Stimulated activated CD8-positive, alpha-beta memory T cell treated with anti-CD3 and anti-CD28 coated beads, Interleukin-15, amount 100 ng/mL, for 48 hours (primary cell): Measurements from ENCODE around the gene CAMK1D.

ENCODE experiments used
- DNase-seq, 2 donors: peaks; one replicate each; pipeline ENCODE4 v3.0.0-alpha.2; 2020; ENCODE audit warnings: low read depth in 2 of 2

Gene CAMK1D

DNA sequence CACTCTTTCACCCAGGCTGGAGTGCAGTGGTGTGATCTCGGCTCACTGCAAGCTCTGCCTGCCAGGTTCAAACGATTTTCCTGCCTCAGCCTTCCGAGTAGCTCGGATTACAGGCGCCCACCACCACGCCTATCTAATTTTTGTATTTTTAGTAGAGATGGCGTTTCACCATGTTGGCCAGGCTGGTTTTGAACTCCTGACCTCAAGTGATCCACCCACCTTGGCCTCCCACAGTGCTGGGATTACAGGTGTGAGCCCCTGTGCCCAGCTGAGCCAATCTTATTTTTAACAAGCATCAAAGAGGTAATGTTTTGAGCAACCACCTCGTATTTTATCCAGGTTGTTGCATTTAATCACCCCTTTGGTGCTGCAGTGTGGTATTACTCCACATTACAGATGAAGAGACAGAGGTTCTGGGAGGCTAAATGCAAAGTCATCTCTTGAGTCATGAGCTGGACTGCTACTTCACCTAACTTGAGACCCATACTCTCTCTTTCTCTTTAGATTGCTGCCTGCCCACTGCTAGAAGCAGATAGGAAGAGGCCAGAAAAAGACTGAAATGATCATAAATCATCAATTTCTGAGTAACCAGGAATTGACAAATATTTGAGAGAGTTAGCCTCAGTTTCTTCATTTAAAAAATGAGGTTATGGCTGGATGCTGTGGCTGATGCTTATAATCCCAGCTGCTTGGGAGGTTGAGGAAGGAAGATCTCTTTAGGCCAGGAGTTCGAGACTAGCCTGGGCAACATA lies 116.2 kb downstream of the CAMK1D start:
- no peak for DNase-seq

DNA sequence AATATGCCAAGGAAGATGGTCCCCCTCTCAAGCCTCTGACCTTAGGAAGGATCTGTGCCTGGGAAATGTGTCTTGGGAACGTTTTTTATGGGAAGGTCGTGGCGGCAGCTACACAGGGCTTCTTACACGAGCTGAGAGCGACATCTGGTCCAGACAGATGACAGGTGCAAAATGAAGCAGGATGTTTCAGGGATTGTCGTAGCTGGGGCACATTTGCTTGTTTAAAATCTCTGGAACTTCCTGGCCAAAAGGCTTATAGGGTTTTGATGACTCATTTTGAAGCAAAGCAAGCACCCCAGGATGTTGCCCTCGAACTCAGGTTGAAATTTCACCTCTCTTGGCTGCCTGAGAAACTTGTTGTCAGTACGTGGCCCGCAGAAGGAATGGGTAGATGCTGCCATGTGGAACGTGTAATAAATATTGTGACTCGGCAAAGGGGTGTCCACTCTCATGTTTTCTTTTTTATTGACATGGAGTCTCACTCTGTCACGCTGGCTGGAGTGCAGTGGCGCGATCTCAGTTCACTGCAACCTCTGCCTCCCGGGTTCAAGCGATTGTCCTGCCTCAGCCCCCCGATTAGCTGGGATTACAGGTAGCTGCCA lies 117.5 kb downstream of the CAMK1D start:
- DNase-seq = no peak

DNA sequence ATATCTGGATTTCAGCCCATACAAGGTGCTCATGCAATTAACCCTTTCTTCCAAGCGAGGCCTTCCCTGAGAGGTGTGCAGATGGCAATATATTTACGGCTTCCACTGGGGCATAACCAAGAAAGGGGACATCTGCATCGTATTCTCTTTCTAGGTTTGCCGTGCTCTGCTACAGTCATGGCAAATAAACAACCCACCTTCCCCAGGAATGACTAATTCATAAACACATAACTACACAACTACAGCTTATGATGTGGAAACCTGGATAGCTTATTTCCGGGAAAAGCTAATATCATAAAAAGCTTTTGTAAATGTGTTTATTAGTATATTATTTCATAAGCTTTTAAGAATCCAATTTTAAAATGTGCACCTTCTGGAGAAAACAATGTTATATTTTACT lies 120.0 kb downstream of the CAMK1D start:
- no peak for DNase-seq

DNA sequence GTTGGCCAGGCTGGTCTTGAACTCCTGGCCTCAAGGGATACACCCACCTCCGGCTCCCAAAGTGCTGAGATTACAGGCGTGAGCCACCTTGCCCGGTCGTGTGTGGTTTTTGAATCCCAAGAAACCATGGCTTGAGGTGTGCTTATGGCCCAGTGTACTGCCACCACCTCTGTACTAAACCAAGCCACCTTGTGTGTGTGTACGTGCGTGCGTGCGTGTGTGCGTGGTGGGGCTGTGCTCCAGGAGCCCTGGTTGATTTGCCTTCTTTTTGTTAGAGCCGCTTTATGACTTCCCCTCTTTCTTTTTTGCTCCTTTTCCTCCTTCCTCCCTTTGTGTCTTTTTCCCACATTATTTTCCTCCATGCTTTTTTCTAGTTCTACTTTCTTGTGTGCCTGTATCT lies 121.4 kb downstream of the CAMK1D start:
- DNase-seq = no peak

DNA sequence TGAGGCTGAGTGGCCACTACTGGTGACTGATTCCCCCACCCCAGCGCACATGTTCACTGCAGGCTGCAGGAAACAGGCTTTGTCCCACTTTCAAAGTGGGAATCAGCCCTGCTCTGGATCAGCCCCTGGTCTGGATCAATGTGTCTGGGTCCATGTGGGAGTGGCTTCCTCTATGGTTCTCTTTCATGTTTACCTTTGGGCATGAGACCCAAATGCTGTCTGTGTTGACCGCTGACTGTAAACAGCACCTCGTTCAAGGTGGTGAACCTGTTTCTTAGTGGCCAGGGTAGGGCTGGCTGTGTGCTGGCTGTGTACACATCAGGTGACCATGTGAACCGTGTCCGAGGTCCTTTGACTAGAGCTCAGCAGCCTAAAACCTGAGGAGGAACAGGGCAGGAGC lies 121.8 kb downstream of the CAMK1D start:
- no peak for DNase-seq

DNA sequence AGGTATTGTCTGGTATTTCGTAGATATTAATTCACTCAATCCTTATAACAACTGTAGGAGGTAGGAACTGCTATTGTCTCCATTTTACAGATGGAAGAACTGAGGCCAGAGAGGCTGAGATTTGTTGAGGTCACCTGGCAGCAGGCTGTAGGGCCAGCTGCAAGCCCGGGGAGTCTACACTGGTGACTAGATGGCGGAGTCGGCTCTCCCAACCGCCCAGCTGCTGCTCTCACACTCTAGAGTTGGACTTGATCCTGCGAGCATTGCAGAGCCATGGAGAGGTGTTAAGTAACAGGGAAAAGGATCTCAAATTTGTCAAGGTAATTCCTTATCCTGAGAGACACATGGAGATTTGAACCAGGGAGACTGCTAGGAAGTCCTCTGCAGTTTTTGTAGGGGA lies 124.1 kb downstream of the CAMK1D start:
- no peak for DNase-seq

DNA sequence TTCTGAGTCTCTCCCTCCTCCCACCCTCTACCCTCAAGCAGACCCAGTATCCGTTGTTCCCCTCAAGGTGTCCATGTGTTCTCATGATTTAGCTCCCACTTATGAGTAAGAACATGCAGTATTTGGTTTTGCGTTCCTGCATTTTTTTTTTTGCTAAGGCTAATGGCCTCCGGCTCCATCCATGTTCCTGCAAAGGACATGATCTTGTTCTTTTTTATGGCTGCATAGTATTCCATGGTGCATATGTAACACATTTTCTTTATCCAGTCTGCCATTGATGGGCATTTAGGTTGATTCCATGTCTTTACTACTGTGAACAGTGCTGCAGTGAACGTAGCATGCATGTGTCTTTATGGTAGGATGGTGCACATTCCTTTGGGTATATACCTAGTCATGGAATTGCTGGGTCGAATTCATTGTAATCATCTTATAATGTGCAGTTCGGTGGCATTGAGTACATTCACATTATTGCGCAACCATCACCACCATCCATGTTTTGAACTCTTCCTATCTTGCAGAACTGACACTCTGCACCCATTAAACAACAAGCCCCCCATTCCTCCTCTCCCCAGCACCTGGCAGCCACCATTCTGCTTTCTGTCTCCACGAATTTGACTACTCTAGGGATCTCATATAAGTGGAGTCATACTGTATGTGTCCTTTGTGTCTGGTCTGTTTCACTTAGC lies 125.5 kb downstream of the CAMK1D start:
- no peak for DNase-seq

DNA sequence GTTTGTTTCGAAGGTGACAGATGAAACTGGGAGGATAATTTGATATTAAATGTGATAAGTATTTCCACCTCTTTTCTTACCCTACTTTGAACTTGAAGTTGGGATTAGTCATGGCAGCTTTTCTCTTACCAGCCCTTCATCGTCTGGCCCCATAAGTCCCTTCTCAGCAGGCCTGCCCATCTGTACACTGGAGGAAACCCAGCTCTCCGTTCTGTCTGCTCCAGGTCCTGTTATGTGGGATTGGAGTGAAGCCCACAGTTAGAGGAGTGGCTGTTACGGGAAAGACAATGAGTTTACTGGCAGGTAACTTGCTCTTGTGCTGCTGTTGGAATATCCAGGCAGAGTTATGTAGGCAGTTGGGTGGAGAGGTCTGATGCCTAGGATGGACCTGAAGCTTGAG lies 127.3 kb downstream of the CAMK1D start:
- DNase-seq = no peak

DNA sequence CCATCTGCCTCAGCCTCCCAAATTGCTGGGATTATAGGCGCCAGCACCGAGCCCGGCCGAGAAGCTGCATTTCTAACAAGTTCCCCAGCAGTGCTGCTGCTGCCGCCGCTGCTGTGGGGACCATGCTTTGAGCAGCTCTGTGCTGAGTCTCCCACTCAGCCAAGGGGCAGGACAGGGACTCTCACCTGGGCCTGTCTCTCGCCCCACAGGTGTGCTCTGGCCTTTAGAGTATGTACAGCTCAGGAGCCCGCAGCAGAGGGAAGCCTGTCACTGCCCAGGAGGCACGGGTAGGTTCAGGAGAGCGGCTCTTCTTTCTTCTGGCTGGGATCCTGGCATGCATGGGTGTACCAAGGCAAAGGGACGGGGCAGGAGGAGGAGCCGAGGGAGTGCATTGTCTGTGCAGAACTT lies 130.1 kb downstream of the CAMK1D start:
- DNase-seq = no peak

DNA sequence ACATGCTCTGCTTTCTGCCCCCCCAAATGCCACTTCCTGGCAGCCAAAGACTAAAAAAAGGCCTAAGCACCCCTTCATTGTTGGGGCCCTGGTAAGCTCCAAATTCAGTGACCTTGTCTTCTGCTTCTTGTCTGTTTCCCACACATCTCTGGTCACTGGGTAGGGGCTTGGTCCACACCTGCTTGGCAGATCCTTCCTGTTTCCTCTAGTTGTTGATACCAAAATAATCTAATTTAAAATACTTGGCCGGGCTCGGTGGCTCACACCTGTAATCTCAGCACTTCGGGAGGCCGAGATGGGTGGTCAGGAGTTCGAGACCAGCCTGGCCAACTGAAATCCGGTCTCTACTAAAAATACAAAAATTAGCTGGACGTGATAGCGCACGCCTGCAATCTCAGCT lies 130.6 kb downstream of the CAMK1D start:
- no peak for DNase-seq

DNA sequence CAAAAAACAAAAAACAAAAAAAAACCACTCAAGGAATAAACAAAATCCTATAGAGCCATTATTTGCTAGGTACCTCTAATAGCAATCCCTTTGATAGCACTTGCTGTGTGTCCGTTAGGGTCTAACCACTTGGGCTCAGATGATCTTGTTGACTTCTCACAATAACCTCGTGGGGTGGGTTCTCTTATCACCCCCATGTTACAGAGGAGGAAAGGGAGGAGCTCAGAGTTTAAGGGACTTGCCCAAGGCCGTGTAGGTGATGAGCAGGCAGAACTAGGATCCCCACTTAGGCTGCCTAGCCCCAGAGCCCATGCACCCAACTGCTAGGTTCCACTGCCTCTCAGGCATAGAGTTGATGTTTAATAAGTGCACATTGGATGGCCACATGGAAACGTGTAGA lies 131.1 kb downstream of the CAMK1D start:
- DNase-seq = no peak

DNA sequence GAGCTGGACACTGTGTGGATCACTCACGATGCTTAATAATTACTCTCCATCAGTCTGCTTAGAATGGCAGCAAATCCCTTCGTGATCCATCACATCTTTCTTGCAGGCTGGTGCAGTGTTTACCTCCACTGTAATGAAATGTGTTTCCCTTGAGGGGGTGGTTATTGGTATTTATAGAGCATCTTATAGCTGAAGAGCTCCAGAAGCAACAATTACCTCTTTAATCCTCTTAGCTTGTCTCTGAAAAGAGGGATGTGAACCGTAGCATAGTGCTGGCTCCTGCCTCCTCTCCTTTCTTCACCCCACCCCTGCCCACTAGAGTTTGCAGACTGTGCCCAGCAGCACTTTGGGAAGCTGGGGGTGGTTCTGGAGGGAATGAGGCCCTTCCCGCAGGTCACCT lies 132.6 kb downstream of the CAMK1D start:
- DNase-seq = no peak

DNA sequence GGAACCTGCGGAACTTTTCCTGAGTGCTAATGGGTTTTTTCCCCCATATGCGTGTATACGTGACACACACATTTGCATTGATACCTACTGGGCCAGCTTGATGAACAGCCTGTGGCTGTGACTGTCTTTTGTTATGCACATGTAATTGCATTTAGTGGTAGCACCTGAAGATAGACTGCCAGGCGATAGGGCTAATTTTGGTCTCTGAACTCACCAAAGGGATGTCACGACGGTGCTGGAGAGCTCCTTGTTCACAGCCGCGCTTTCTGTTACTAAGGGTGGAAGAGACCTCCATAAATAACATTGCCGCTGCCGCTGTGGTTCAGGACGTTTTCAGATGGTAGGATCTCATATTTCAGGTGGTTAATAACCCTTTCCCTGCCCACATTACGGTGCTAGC lies 133.2 kb downstream of the CAMK1D start:
- DNase-seq = no peak

DNA sequence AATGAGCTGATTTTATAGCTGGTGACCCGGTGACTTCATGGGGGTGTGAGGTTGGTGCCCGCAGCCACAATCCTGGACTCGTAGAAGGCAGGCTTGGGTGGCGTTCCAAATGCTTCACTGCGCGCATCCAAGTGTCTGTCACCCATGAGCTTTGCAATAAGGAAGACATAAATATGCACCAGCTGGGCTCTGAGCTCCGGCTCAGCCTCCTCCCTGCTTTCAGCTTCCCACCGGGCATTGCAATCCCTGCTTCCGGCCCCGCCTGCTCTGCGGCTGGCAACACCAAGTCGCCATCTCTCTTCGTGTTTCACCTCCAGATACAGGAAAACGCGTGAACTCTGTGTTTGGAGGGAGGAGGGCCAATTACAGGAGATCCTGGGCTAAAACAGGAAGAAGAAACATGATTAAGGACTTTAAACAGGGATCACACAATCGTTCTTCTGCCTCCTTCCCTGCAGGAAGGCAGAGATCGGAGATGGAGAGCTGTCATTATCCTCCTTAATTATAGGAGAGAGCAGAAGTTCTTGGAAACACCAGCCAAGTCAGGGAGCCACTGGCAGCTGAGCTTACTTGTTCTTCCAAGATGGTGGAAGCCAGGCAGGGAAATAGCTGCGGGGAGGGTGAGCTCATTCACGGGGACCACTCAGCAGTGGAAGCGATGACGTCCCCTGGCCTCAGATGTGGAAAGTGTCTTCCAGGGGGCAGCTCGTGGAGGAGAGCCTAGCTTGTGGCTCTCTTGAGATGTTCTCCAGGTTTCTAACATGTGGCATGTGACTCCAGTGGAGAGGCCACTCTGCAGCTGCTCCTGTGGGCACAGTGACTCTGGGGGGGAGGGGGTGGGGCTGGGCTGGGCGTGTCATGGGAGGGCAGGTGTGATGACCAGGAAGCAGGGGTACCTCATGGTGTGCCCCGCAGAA lies 134.9 kb downstream of the CAMK1D start:
- DNase-seq = no peak

DNA sequence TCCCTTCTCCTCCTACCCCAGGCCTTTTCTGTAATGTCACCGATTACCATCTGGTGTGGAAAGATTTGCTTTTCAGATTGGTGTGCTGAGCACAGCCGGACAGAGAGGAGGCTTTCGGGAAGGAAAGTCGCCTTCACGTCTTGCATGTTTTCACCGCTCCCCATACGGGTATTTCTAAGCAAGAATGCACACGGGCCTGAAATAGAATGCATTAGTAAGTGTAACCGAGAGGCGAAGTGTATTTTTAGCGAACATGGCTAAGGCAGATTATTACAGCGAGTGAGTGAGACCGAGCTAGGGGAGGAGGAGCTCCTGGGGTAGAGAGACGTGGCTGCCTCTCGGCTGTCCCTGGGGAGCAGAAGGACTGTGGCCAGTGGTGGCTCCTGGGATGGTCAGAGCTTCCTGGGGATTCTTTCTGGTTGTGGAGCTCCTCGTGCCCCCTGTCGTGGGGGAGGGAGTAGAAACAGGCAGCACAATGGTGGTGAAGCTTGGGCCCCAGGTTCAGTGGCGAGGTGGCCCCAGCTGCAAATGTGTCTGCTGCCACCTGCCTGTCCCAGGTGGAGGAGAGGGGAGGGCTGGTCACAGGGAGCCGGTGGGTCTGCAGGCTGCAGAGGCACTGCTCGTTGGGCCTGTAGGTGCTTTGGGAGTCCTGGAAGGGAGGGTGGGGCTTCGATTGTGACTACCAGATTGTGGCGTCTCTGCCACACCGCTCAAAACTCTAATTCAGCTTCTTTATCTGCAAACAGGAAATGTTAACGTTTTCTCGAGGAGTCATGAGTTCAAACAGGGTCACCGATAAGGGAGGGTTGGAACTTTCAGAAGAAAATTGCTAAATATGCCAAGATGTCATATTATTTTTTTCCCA lies 135.8 kb downstream of the CAMK1D start:
- DNase-seq = no peak

DNA sequence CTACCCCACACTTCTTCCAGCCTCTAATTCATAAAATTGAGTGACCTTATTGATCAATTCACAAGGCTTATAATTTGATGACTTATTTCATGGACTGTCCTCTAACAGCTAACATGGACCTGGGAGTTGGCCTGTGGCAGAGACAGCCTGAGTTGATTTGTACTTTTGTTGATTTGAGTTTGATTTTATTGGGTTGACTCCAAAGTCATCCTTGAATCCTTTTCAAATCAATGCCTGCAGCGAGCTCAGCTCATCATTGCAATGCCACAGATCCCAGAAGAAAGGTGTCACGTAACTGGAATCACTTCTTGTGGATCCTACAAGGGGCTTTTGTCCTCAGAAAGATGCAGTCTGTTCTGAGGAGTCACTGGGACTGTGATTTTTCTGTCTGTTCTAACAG lies 138.0 kb downstream of the CAMK1D start:
- DNase-seq = no peak

DNA sequence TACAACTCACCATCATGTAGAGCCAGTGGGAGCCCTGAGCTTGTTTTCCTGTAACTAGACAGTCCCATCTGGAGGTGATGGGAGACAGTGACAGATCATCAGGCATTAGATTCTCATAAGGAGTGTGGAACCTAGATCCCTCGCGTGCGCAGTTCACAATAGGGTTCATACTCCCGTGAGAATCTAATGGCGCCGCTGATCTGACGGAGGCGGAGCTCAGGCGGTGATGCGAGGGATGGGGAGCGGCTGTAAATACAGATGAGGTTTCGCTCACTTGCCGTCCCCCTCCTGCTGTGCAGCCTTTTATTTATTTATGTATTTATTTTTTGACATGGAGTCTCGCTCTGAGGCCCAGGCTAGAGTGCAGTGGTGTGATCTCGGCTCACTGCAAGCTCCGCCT lies 139.3 kb downstream of the CAMK1D start:
- DNase-seq = no peak

DNA sequence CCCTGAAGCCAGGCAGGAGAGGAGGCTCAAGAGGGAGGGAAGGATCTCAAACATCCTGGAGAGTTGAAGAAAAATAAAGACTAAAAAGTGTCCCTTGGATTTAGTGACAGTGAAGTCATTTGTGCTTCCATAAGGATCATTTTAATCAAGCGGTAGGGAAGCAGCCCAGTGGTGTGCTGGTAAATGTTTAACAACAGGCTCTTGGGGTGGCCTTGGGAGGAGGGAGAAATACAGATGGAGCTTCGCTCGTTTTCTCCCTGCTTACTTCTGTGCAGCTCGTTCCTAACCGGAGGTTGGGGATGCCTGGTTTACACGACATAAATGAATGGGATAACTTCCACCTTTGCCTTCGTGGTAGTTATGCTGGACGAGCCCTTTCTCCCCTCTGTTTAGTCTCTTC lies 140.0 kb downstream of the CAMK1D start:
- no peak for DNase-seq

DNA sequence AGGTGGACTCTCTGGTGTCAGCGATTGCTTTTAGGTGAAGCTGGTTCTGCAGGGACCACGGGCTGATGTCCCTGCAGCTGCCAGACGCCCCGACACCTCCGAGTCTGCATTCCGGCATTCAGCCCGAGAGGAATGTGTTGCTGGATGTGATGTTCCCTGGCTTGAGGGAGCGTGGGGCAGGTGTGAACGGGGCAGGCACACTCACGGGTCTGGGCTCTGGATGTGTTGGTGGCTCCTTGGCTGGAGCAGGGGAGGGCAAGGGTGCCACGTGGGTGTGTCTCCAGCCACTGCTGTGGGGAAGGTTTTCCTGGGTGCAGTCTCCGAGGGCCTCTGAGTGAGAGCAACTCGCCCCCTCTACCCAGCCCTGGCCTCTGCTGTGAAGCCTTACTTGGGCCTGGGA lies 140.5 kb downstream of the CAMK1D start:
- DNase-seq = no peak

DNA sequence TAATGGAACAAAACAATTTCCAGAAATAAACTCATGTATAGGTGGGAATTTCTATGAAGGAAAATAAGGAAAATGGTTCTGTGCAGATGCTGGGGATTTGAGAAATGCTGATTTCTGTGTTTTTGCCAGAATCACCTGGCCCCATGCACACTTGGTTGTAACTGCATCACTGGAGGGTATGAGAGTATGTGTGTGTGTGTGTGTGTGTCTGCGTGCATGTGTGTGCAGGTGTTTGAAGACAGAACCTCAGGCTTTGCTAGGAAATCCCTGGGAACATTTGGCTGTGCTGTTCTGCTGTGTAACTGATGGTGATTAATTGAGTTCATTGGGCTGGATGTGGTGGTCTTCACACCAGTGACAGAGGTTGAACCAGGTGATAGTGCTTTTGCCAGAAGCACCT lies 141.6 kb downstream of the CAMK1D start:
- DNase-seq = no peak

DNA sequence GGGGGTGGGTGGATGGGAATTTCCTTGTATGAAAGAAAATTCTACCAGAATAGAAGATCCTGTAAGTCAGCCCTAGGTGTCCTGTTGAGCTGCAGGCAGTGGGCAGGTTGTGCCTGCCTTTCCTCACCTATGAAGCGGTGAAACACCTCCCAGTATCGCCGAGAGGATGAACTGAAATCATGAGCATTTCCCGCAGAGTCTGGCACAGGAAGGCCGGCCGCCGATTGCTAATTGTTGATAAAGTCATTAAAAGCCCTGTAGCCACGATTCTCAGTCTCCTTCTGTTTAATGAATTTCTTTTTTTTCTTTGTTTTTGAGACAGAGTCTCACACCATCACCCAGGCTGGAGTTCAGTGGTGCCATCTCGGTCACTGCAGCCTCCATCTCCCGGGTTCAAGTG lies 142.1 kb downstream of the CAMK1D start:
- no peak for DNase-seq
